GM19238 (cell line): ENCODE measurements around the gene RCHY1.
A peak's percentile ranks its signal among the peaks of the same experiment; 100 is the strongest.
"Not testable (repeated sequence)": the region's sequence is repeated elsewhere in the genome, so short reads cannot be mapped to it uniquely, and the experiment has no call there.

Experiments used
- DNase-seq: peaks from one replicate; pipeline ENCODE4 v3.0.0; 2011; ENCODE audit warnings: low spot score; ENCODE audit not compliant: insufficient read length

Gene RCHY1

DNA sequence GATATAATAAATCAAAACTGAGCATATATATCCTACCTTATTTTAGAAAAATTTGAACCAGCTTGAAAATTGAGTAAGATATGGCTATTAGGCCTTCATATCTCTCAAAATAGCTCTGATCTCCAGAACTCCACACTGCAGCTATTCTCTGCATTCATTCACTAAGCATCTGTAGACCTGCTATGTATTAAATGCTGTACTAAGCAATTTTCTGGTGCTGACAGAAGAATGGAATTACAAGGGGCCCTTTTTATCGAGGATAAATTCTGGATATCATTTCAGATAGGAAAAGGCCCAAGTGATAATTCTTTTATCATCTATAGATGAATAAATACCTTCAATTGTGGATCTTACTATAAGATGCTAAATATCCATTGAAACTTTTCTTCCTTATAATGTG is 1.9 kb upstream of the RCHY1 start:
- no peak for DNase-seq

DNA sequence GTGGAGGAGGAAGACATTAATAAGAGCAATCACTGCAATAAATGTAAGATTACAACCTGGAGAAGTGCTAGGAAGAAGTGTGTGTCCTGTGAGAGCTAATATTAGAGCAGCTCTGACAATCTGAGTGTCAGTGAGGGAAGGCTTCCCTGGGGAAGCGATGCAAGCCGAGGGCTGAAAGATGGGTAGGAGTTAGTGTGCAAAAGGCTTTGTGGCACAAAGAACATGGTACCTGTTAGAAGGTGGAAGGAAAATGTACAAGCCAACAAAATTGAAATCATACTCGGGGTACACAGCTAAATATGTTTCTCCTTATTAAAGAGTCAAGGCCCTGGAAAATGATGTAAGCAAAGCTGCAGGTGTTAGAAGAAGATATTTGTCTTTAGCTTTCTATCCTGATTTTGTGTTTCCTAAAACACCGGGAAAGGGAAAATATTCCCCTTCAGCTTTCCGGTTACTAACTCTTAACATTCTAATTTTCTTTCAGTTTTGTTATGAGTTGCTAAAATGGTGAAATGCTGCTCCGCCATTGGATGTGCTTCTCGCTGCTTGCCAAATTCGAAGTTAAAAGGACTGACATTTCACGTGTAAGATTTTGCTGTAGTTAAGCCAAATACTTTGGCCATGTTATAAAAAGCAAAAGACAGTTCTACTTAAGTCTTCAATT is 878 bp upstream of the RCHY1 start:
- DNase-seq, result no peak

DNA sequence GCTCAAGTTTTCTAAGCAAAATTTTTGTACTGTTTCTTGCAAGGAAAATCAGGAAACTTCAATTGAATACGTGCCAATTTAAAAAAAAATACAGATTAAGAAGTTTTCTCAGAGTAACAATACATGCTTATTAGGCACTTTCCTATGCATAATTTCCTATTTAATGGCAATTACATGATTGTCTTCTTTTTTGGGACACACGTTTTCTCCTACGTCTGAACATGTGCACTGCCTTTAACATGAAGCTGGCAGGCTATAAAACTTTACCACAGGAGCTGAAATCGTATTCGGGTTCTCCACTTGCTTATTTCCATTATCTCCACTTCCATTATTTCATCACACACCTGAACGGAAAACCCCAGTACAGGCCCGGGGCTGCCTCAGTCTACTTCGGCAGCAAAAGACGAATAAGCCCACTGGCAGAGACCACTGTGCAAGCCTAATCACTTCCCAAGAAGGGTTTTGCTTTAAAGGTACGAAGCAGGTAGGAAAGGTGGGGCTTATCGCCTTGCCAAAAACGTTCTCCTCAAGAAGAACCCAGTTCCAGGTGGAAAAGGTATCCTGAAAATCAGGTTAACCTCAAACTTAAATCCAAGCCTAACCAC is 575 bp downstream of the RCHY1 start:
- DNase-seq, result no peak

DNA sequence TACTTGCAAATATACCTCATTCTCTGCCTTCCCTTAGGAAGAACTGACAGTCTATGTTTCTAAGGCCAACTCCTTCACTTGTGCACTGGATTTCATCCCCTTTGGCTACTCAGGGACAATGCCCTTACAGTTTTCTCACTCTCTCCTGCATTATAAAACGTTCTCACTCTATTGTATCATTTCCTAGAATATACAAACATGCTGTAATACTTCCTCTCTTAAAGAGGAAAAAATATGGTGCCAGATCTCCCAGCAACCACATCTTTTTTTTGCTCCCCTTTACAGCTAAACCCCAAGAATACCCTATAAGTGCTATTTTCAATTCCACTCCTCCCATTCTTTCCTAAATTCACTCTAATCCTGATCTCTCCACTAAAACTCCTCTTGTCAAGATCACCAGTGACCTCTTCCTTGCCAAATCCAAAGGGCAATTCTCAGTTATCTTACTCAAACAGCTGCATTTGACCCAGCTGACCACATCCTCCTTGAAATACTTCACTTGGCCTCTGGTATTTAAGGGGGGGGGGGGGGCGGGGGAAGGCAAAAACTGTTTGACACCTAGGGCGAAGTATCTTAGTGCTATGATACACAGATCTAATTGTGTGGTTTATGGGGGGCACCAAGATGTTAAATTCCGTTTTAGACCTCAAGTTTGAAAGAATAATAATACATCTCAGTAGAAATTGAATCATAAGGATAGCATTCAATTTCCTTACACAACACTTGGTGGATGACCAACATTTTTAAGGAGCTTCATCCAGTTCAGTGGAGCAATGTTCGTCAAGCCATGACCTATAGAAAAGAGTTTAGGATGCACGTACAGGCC is 1.6 kb downstream of the RCHY1 start:
- DNase-seq, result no peak

DNA sequence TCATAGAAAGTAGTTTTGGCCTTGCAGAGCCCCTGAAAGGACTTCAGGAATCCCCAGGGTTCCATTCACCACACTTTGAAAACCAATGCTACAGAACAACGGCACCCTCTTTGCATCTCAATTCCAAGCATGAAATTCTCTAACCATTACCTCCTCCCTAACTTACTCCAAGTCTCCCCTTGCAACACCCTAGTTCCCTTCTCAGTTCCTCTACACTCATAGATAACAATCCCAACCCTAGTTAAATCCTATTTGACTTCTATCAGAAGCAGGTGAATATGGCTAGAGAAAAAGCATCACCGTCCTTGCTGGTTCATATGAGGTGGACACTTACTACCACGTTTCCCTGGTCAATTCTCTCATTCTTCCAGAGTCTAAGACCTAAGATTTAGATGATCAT is 2.4 kb downstream of the RCHY1 start:
- DNase-seq, result no peak

DNA sequence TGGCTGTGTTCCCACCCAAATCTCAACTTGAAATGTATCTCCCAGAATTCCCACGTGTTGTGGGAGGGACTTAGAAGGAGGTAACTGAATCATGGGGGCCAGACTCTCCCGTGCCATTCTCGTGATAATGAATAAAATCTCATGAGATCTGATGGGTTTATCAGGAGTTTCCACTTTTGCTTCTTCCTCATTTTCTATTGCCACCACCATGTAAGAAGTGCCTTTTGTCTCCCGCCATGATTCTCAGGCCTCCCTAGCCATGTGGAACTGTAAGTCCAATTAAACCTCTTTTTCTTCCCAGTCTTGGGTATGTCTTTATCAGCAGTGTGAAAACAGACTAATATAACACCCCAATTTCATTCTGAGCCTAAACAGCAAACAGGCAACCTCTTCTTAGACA is 4.6 kb downstream of the RCHY1 start:
- not testable (repeated sequence) for DNase-seq

DNA sequence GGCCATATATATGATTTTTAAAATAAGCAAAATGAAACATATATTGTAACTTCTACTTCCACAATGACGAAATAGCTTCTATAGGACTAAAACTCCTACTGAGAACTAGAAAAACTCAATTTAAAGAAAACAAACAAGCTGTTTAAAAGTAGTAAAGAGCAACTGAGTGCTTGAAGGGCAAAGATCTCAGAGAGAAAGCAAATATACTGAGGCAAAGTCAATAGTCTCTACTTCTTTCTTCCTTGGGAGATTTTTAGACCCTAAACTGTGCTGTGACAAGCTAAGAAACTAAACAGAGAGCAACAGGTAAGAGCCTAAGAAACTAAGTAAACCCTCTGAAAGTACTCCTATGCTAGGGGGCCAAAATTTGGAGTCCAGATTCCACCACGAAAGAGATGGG is 8.6 kb downstream of the RCHY1 start:
- DNase-seq, result no peak

DNA sequence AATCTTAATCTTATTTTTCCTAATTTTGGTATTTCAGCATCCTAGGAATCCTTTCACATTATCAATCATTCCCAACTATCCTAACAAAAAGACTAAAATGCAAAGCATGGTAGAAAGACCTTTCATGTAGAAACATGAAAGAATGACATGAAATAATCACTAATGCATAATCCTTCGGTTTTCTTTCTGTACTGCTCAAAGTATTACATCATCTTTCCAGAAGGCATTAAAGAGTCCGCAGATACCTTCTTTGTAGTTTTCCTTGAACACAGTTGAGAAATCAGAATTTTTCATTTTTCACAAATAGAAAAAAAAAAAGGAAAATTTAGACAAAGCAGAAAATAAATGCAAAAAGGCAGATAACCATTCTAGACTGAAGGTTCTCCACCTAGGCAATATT is 11.5 kb downstream of the RCHY1 start:
- no peak for DNase-seq

DNA sequence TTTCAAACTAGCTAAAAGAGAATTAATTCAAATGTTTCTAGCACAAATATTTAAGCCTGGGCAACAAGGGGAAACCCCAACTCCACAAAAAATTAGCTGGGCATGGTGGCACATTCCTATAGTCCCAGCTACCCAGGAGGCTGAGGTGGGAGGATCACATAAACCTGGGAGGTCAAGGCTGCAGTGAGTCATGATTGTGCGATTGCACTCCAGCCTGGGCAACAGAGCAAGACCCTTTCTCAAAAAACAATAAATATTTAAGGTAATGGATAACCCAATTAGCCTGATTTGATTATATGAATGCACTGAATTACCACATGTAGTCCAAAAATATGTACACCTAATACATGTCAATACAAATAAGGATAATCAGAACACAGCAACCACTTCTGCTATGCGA is 14.3 kb downstream of the RCHY1 start:
- no peak for DNase-seq

DNA sequence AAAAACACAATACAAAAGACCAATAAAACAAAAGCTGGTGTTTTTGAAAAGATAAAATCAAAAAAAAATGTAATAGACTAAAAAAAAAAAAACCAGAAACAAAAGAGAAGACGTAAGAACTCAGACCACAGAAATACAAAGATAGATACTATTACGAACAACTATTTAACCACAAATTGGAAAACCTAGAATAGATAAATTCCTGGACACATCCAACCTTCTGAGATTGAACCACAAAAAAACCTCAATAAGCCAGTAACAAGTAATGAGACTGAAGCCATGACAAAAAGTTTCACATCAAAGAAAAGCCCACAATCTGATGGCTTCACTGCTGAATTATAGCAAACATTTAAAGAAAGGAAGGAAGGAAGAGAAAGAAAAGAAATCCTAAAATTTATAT is 16.2 kb downstream of the RCHY1 start:
- no peak for DNase-seq

DNA sequence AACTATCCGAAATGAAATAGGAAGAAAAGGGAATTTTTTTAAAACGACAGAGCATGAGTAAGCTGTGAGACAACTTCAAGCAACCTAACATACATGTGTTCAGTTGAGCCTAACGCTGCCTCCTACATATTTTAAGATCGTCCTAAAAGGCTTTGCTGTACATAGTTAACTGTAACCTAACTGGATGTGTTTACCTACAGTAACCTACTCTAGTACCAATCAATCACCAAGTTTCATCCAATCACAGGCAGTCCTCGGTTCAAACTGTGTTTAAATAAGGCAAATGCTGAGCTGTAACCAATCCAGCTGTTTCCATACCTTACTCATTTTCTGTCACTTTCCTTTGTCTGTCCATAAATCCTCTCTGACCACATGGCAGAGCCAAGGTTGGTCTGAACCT is 17.1 kb downstream of the RCHY1 start:
- DNase-seq, result no peak

DNA sequence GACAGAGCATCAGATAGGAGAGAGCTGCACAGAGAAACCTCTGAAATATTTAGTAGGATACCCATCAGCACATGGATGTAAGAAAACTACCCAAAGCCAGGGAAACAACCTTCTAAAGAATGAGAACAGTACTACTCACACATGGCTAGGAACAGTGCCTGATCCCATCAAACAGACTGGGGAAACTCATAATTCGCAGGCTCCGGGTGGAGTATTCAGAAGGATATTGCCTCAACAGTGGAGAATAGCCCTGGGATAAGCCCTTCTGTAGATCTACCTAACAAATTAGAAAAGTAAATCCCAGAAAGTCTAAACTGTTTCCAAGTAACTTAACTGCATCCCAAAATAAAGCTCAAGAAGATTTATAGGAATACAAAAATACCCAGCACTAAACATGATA is 17.8 kb downstream of the RCHY1 start:
- DNase-seq, result no peak

DNA sequence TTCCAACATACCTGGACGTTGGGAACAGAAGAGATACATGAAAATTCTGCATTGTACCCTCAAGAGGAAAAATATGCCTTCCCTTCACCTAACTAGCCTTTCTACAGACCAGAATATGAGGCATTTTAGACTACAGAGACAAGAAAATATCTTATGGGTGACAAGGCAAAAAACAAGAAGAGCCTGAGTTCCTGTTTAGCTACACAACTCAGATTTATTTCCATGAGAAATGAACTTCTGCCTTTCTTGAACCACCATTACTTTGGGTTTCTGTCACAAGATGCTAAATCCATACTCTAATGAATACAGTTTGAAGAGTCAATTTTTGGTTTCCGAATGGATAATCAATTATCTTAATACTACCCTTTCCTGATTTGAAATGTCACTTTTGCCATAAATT is 18.7 kb downstream of the RCHY1 start:
- no peak for DNase-seq

DNA sequence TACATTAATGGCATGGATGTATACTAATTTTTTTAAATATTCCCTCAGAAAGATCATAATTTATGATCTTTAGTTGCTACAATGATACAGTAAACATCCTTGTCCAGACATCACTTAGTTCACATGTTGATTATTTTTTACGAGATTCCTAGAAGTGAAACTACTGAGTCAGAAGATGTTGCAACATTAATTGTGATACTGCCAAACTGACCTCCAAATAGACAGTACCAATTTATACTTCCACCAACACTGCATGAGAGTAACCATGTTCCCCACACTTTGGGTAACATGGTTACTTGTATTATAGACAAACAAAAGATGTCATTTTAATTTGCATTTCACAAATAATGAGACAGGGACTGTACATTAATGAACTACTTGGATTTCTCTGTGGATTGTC is 19.6 kb downstream of the RCHY1 start:
- DNase-seq, result no peak

DNA sequence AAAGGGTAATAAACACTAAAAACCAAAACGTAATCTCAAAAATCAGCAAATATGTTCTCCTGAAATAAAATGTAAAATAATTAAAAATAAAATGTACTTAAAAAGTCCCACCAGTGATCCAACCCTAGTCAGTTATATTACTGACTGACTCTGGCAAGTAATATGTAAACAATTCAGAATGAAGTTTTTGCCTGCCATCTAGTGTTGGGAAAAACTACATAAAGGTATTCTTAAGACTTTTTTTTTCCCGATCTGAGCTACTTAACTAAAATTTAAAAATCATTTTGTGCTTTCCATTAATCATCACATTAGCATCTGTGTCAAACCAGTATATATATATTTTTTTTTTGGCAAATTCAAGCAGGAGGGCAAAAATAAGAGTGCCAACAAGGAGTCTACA is 24.0 kb downstream of the RCHY1 start:
- no peak for DNase-seq

DNA sequence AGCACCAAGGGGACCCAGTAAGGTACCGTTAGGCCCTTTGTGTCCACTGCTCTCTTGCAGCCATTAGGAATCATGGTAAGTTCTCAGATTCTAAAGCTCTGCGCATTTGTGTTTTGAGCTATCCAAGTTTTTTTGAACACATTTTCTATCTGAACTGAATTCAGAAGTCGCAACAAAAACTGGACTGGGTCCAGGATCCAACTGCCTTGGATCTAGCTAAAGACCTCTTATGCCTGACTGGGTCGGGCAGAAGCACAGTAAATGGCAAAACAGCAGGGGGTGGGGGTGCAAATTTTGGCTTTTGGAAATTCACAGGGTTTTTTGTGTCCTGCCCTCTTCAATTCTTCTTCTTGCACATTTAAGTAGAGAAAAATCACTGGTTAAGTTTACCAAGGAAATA is 30.0 kb downstream of the RCHY1 start:
- no peak for DNase-seq

DNA sequence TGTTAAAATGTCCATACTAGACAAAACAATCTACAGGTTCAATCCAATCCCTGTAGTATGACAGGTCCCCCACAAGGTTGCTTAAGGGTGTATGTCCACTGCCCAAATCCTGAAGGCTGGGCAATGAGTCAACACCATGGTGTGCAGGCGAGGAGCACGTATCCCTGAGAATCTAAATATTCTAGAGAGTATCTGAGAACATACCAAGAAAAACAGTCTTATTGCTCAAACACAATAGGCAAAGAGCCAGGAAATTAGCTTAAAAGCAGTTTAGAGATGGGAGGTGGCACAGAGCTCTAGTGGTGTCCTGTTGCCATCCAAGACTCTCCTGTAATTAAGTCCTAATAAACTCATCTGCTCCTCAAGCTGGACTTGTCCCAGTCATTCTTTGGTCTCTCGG is 37.0 kb downstream of the RCHY1 start:
- DNase-seq, result no peak

DNA sequence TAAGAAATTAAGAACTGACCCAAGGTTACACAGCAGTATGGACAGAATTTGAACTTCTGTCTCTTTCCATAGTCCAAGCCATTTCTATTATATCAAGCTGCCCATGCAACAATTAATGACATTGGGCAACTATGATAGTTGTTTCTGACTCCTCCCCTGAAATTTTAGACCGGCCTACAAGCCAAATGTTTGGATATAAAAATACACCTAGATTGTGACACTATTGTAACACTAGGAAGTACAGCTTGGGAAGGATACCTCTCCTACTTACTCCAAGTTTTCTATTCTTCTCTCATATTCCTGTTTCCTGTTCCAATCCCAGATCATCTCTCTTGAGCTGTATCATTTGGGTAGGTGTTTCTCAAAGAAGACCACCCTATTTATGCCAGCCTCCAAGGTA is 43.5 kb downstream of the RCHY1 start:
- DNase-seq, result no peak

DNA sequence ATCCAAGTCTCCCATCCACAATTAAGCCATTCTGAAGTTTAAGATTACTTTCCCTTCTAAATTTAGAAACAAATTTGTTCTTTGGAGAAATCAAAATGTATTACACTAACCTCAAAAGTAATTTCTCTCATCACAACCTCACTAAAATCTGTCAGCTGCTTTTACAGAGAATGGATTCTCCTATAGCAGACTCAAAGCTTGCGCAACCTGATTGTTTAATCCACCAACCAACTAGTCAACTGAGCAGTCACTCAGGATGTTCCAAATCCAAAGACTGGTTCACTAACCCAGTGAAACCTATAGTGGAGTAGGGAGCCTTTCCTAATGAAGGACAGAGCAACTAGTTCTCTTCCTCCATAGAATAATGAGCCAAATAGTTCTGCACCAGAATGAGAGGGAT is 44.3 kb downstream of the RCHY1 start:
- DNase-seq, result no peak

DNA sequence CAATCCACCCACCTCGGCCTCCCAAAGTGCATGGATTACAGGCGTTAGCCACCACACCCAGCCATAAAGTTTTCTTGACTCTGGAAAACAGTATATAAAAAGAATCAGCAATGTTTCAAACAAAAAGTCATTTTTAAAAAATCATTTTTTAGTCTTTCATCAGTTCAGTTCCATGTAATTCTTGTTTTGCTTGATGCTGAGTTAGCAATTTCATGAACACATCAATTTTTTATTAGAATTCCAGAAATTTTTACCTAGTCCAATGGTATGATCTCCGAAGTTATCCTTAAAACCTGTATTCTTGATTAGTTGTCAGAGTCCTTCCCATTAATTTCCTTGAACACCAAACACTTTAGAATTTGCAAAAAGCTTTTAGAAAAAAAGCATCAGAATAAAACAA is 56.8 kb downstream of the RCHY1 start:
- DNase-seq, result no peak

DNA sequence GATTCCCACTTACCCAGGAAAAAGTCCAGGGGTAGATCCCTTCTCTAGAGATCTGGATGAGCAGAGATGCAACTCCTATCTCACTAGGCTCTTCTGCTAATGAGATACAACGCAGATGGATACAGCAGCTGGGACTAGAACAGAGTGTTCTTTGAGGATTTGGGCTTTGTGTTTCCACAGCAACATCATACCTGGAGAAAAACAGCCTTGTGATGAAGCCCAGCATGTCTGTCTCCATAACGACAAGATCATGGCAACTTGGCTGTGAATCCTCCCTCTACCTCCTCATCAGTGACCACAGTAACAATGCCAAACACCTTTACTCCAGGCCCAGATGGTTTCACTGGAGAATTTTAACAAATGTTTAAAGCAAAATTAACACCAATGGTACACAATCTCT is 80.1 kb downstream of the RCHY1 start:
- no peak for DNase-seq

DNA sequence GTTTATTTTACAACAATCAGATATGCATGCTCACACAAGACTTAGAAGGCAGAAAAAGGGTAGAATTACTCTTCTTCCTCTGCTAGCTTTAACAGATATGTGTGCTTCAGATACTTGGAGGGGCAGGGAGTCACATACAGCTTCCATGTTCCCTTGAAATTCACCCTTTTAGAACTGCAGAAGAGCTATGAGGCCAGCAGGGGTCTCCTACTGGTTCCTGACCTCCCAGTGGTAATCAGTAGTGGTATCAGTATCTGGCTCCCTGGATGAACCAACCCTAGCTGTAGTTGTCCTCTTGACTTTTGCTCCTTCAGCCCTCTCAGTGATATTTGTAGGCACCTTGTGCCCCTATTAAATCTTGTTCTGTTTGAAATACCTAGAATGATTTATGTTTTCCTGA is 81.5 kb downstream of the RCHY1 start:
- peak; percentile 3 for DNase-seq

DNA sequence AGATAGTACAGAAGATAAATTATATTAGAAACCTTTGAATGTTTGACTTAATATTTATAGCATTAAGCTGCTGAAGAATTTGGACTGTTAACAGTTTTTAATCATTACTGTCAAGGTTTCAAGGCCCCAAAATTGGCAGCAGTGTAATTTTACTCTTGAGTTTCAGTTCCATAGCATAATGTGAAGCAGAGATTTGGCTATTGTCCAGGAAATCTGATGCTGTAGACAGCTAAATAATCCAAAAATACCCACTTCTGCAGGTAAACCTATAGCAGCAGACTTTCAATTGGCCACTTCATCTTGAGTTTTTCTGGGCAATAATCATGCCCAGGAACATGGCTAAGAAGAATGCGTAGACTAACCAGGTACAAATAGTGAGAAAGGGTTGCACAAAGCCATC is 85.0 kb downstream of the RCHY1 start:
- no peak for DNase-seq
